SU-DHL-6 (cell line): ENCODE data around the gene TP53TG5.

Source experiments
- H2AFZ ChIP-seq: fragments of 200-600 bp; sonication (generic); 2 replicates; pipeline ENCODE4 v1.6.1; 2014; ENCODE audit warnings: low read depth, mild to moderate bottlenecking, moderate library complexity, mixed read lengths, antibody characterized with exemption, low read length; ENCODE audit not compliant: severe bottlenecking
- H3F3A ChIP-seq: fragments of 200-600 bp; shearing (Covaris generic); 2 replicates; pipeline ENCODE4 v1.6.0; 2016; ENCODE audit warnings: antibody characterized with exemption, mild to moderate bottlenecking; ENCODE audit not compliant: insufficient read depth
- H3K27ac ChIP-seq: fragments of 200-600 bp; sonication (generic); 2 replicates; pipeline ENCODE4 v1.5.1; 2016; ENCODE audit warnings: low read depth, mild to moderate bottlenecking, low read length, moderate library complexity, mixed read lengths
- H3K27me3 ChIP-seq: fragments of 200-600 bp; sonication (generic), shearing (Covaris generic); 2 replicates; pipeline ENCODE4 v1.6.0; 2014; ENCODE audit warnings: mild to moderate bottlenecking, low read length
- H3K36me3 ChIP-seq: fragments of 200-600 bp; sonication (generic); 2 replicates; pipeline ENCODE4 v1.6.1; 2014; ENCODE audit warnings: mild to moderate bottlenecking, low read length, mixed read lengths
- H3K4me2 ChIP-seq: fragments of 300-600, 200-600 bp; shearing (Covaris generic), sonication (generic); 2 replicates; pipeline ENCODE4 v1.6.0; 2014; ENCODE audit warnings: low read length, low read depth, mild to moderate bottlenecking; ENCODE audit not compliant: poor library complexity, severe bottlenecking
- H3K4me3 ChIP-seq: fragments of 200-600 bp; sonication (generic); 2 replicates; pipeline ENCODE4 v1.5.1; 2014; ENCODE audit warnings: antibody characterized with exemption, low read length, mild to moderate bottlenecking, mixed read lengths; ENCODE audit not compliant: insufficient read depth, poor library complexity, severe bottlenecking
- H3K79me2 ChIP-seq: fragments of 200-600 bp; sonication (generic); 2 replicates; pipeline ENCODE4 v1.6.1; 2014; ENCODE audit warnings: mild to moderate bottlenecking, low read length, moderate library complexity; ENCODE audit not compliant: insufficient read depth
- H3K9ac ChIP-seq: fragments of 200-600 bp; sonication (generic); 2 replicates; pipeline ENCODE4 v1.7.0; 2014; ENCODE audit warnings: mild to moderate bottlenecking, low read length
- H3K9me2 ChIP-seq: fragments of 200-600 bp; sonication (generic); replicated peaks from 2 replicates; pipeline ENCODE4 v1.6.1; 2014; ENCODE audit warnings: low read length; ENCODE audit not compliant: insufficient read depth
- H3K9me3 ChIP-seq: fragments of 200-600 bp; sonication (generic); 2 replicates; pipeline ENCODE4 v1.6.1; 2014; ENCODE audit warnings: low read length, mixed read lengths; ENCODE audit not compliant: insufficient read depth
- H4K20me1 ChIP-seq: fragments of 200-600 bp; sonication (generic); 2 replicates; pipeline ENCODE4 v1.6.1; 2014; ENCODE audit warnings: low read depth, mild to moderate bottlenecking, antibody characterized with exemption, low read length, moderate library complexity, mixed read lengths
- EZH2phosphoT487 ChIP-seq: fragments of 200-600 bp; sonication (generic), shearing (Covaris generic); conservative IDR thresholded peaks from 2 replicates; pipeline ENCODE4 v1.6.1; 2018; ENCODE audit warnings: mild to moderate bottlenecking, antibody characterized with exemption, low read length, moderate library complexity, mixed read lengths
- TF ChIP-seq, protein P1 (sequence below): fragments of 200-600 bp; sonication (generic); IDR thresholded peaks from one replicate; pipeline ENCODE4 v1.5.1; 2017; ENCODE audit warnings: antibody characterized with exemption, mild to moderate bottlenecking, low read length, moderate library complexity; ENCODE audit not compliant: insufficient read depth, poor library complexity, severe bottlenecking

TP53TG5 gene

DNA sequence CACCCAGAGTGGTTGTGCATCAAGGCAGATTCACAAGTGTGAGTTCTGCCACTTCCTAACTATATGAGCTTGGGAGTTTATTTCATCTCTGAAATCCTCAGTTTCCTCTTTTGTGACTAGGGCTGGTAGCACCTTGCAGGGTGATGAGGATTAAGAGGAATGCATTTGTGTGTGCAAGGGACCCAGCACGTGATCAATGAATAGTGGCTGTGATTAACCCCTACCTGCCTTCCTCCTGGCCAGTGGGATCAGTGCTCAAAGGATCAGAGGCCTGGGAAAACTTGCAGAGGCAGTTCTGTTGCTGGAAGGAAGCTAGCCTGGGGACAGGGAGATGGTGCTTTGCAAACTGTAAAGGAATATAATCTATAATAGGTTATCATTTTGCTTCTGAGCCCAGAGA, 37.2 kb downstream of the TP53TG5 start:
- H3K9ac ChIP-seq, result no peak overlapping the region
- H3K4me3 ChIP-seq, result no peak overlapping the region
- H3K36me3 ChIP-seq, result no peaks in the 10 kb centered on the region
- no peak overlapping the region for H3K27ac ChIP-seq
- H3K4me2 ChIP-seq, result no peak overlapping the region
- no peak overlapping the region for H2AFZ ChIP-seq
- no peaks in the 10 kb centered on the region for H3F3A ChIP-seq
- TF ChIP-seq, protein P1, sequence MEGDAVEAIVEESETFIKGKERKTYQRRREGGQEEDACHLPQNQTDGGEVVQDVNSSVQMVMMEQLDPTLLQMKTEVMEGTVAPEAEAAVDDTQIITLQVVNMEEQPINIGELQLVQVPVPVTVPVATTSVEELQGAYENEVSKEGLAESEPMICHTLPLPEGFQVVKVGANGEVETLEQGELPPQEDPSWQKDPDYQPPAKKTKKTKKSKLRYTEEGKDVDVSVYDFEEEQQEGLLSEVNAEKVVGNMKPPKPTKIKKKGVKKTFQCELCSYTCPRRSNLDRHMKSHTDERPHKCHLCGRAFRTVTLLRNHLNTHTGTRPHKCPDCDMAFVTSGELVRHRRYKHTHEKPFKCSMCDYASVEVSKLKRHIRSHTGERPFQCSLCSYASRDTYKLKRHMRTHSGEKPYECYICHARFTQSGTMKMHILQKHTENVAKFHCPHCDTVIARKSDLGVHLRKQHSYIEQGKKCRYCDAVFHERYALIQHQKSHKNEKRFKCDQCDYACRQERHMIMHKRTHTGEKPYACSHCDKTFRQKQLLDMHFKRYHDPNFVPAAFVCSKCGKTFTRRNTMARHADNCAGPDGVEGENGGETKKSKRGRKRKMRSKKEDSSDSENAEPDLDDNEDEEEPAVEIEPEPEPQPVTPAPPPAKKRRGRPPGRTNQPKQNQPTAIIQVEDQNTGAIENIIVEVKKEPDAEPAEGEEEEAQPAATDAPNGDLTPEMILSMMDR, result no peak
- no peaks in the 10 kb centered on the region for H3K79me2 ChIP-seq
- H3K27me3 ChIP-seq, result no peaks in the 10 kb centered on the region
- no peaks in the 10 kb centered on the region for H4K20me1 ChIP-seq
- H3K9me3 ChIP-seq, result no peaks in the 10 kb centered on the region
- no peaks in the 10 kb centered on the region for H3K9me2 ChIP-seq

DNA sequence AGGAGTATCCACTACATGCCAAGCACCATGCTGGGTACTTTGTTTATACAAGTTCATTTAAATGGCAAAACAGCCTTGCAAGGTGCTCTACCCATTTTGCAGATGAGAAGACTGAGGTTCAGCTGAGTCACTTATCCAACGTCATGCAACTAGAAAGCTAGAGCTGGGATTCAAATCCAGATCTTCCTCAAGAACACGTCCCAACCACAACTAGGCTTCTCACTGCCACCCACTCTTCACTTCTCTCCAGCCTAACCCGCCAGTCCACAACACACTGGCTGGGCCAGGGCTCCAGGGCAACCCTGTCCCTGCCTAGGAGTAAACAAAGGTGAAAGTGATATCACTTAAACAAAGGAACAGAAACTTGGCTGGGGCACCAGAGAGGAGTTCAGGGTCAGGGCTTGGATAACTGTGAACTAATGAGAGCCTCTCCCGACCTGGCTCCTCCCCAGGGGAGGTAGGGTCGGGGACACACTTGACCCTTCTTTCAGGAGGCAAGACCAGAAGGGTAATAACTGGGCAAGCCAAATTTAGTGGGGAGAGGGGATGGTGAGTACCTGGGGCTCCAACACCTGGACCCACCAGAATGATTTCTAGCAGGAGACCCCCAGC, 37.8 kb downstream of the TP53TG5 start:
- Histone ChIP-seq H3K4me3 (no peak overlapping the region), H3F3A (no peaks in the 10 kb centered on the region), H3K36me3 (no peaks in the 10 kb centered on the region), H3K79me2 (no peaks in the 10 kb centered on the region), H3K27me3 (no peaks in the 10 kb centered on the region), H3K27ac (no peak overlapping the region), H2AFZ (no peak overlapping the region), H3K9me3 (no peaks in the 10 kb centered on the region), H3K4me2 (no peak overlapping the region), H3K9ac (no peak overlapping the region), H4K20me1 (no peaks in the 10 kb centered on the region), H3K9me2 (no peaks in the 10 kb centered on the region)
- TF ChIP-seq, protein P1, result no peak
- no peak for TF ChIP-seq EZH2phosphoT487

DNA sequence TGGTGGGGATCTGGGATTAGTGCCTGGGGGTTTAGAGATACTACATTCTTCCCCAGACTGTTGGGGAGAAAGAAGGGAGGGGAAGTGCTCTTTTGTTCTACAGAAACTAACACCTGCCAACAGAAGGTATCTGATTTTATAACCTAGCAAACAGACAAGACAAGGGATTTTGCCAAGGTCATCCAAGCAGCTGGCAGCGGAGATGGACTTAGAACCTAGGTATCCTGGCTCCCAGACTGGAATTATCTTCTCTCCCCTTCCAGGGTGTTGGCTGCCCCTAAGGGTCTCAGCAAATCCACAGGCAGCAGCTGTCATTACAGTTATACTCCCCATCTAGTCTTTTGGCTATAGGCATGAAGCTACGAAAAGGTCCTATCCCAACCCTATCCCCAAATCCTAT, 38.3 kb downstream of the TP53TG5 start:
- no peaks in the 10 kb centered on the region for H3K9me2 ChIP-seq
- no peak overlapping the region for H2AFZ ChIP-seq
- no peaks in the 10 kb centered on the region for H4K20me1 ChIP-seq
- no peak overlapping the region for H3K27ac ChIP-seq
- no peak overlapping the region for H3K9ac ChIP-seq
- H3F3A ChIP-seq, result no peaks in the 10 kb centered on the region
- no peak overlapping the region for H3K4me2 ChIP-seq
- H3K27me3 ChIP-seq, result no peaks in the 10 kb centered on the region
- no peaks in the 10 kb centered on the region for H3K36me3 ChIP-seq
- H3K9me3 ChIP-seq, result no peaks in the 10 kb centered on the region
- H3K4me3 ChIP-seq, result no peak overlapping the region
- TF ChIP-seq, protein P1, result no peak
- no peak for TF ChIP-seq EZH2phosphoT487
- H3K79me2 ChIP-seq, result no peaks in the 10 kb centered on the region
